K562 (cell line): ENCODE data around the gene YBEY. TPM values are rescaled to one million over a fixed set of nuclear protein-coding genes. Genes with fewer than 3 reads are reported as not detected.

Experiments used
- ATAC-seq: fragments of 200-7000 bp; cut with Tn5 transposase; 3 replicates; pipeline ENCODE4 v1.9.1; 2020; ENCODE audit warnings: moderate library complexity
- BruUV-seq: library from RNA; stranded (reverse); fragments of 400-500 nt; replicated peaks from 2 replicates; lab custom pipeline; 2021; lab: Mats Ljungman, UMichigan
- CTCF ChIA-PET: fragments of 300-600 bp; formaldehyde crosslinking; extraction: SDS; loops from one replicate; lab custom pipeline; 2021; ENCODE audit warnings: low intra/inter-chr PET ratio; lab: Yijun Ruan, JAX
- POLR2A ChIA-PET: fragments of 300-600, 350-650 bp; sonication (Branson Sonifier 250); formaldehyde crosslinking; extraction: SDS; loops from one replicate; lab custom pipeline; 2021; ENCODE audit warnings: antibody characterized with exemption, inconsistent platforms; lab: Yijun Ruan, JAX
- DNase-seq, 4 experiments: peaks; one replicate each; pipeline versions ENCODE4 v3.0.0 to v3.0.0-alpha.2; 2011 to 2018; ENCODE audit warnings: low spot score in 3 of 4, mixed read lengths in 3 of 4; ENCODE audit errors: extremely low read depth in 1 of 4
- FAIRE-seq: peaks from 2 replicates; lab custom pipeline; 2011; peaks lifted over from hg19 to GRCh38; lab: Jason Lieb, UNC
- H2AFZ ChIP-seq: 2 replicates; pipeline ENCODE4 v1.6.0; 2011; ENCODE audit warnings: low read depth, low read length, control low read depth, inconsistent platforms
- H3K27ac ChIP-seq: fragments of 200-600 bp; 3 replicates; pipeline ENCODE4 v1.8.0; 2011; ENCODE audit warnings: low read depth, mild to moderate bottlenecking, control low read depth, inconsistent platforms, low read length, moderate library complexity, mixed read lengths; ENCODE audit errors: extremely low read depth
- H3K27me3 ChIP-seq, 2 experiments: fragments of 300-600 bp in 1 of 2; 2 replicates in 1 of 2; 3 replicates in 1 of 2; pipeline versions ENCODE4 v1.6.0 to v1.8.0; 2011; ENCODE audit warnings: inconsistent platforms in 2 of 2, low read length in 2 of 2, mild to moderate bottlenecking in 1 of 2, mixed read lengths in 1 of 2, moderate library complexity in 1 of 2; ENCODE audit not compliant: control insufficient read depth in 2 of 2, insufficient read depth in 2 of 2
- H3K36me3 ChIP-seq: fragments of 300-600 bp; 3 replicates; pipeline ENCODE4 v1.8.0; 2011; ENCODE audit warnings: mild to moderate bottlenecking, low read length, inconsistent platforms; ENCODE audit not compliant: control insufficient read depth, insufficient read depth
- H3K4me1 ChIP-seq, 2 experiments: fragments of 200-600 bp in 1 of 2; replicated peaks in 1 of 2; 2 replicates in 1 of 2; 3 replicates in 1 of 2; pipeline versions ENCODE4 v1.5.1 to v1.8.0; 2011; ENCODE audit warnings: inconsistent platforms in 2 of 2, low read length in 2 of 2, mild to moderate bottlenecking in 1 of 2, mixed read lengths in 1 of 2, moderate library complexity in 1 of 2; ENCODE audit not compliant: control insufficient read depth in 2 of 2, insufficient read depth in 2 of 2
- H3K4me2 ChIP-seq: 2 replicates; pipeline ENCODE4 v1.6.1; 2011; ENCODE audit warnings: low read length, control low read depth, inconsistent platforms, mixed read lengths; ENCODE audit not compliant: insufficient read depth
- H3K4me3 ChIP-seq: fragments of 200-600 bp; sonication (generic), shearing (Covaris generic); 2 replicates; pipeline ENCODE4 v1.5.1; 2016; ENCODE audit warnings: control low read depth, inconsistent platforms
- H3K79me2 ChIP-seq: fragments of 200-600 bp; 3 replicates; pipeline ENCODE4 v1.8.0; 2011; ENCODE audit warnings: low read length, inconsistent platforms; ENCODE audit not compliant: control insufficient read depth, insufficient read depth
- H3K9ac ChIP-seq, 2 experiments: 2 replicates each; pipeline versions ENCODE4 v1.6.0 to v1.6.1; 2011; ENCODE audit warnings: low read depth in 2 of 2, low read length in 2 of 2, control low read depth in 1 of 2, inconsistent platforms in 1 of 2, mild to moderate bottlenecking in 1 of 2, mixed read lengths in 1 of 2; ENCODE audit not compliant: insufficient read depth in 1 of 2
- H3K9me1 ChIP-seq: one replicate; pipeline ENCODE4 v1.6.0; 2011; ENCODE audit warnings: inconsistent platforms, mild to moderate bottlenecking, low read length, moderate library complexity; ENCODE audit not compliant: control insufficient read depth, insufficient read depth
- H3K9me3 ChIP-seq: replicated peaks from 2 replicates; pipeline ENCODE4 v1.5.1; 2011; ENCODE audit warnings: low read depth, low read length, inconsistent platforms; ENCODE audit not compliant: control insufficient read depth, insufficient read depth
- H4K20me1 ChIP-seq: replicated peaks from 2 replicates; pipeline ENCODE4 v1.6.1; 2011; ENCODE audit warnings: low read length, inconsistent platforms, mixed read lengths; ENCODE audit not compliant: control insufficient read depth, insufficient read depth
- ARHGAP35 ChIP-seq: fragments of 450-650 bp; IDR thresholded peaks from 2 replicates; pipeline ENCODE4 v1.6.1; 2018; ENCODE audit not compliant: partially characterized antibody
- ARNT ChIP-seq, 2 experiments: fragments of 450-650 bp; IDR thresholded peaks; 2 replicates each; pipeline ENCODE4 v1.6.1; 2016; ENCODE audit warnings: mild to moderate bottlenecking in 1 of 2
- BHLHE40 ChIP-seq: IDR thresholded peaks from 2 replicates; pipeline ENCODE4 v1.6.1; 2011; ENCODE audit warnings: low read length, improper control_type of control experiment
- FOXP1 ChIP-seq: sonication (generic); formaldehyde crosslinking; IDR thresholded peaks from 2 replicates; pipeline ENCODE4 v1.8.0; 2022; ENCODE audit warnings: mild to moderate bottlenecking, missing genetic modification reagents
- MYC ChIP-seq, 2 experiments: fragments of 250-450 bp in 1 of 2; sonication (Bioruptor Pico) in 1 of 2; IDR thresholded peaks; 2 replicates each; pipeline versions ENCODE4 v1.5.1 to v1.6.1; 2012 to 2021; ENCODE audit warnings: low read depth in 2 of 2, borderline replicate concordance in 1 of 2, improper control_type of control experiment in 1 of 2, low read length in 1 of 2, mild to moderate bottlenecking in 1 of 2, moderate library complexity in 1 of 2
- NEUROD1 ChIP-seq: fragments of 150-350 bp; IDR thresholded peaks from 2 replicates; pipeline ENCODE4 v1.6.1; 2014; ENCODE audit warnings: borderline replicate concordance, low read length, low read depth; ENCODE audit not compliant: partially characterized antibody
- NRF1 ChIP-seq, 2 experiments: fragments of 450-650 bp; IDR thresholded peaks in 1 of 2; conservative IDR thresholded peaks in 1 of 2; 2 replicates each; pipeline ENCODE4 v1.6.1; 2014; ENCODE audit warnings: mild to moderate bottlenecking in 2 of 2
- SP2 ChIP-seq: IDR thresholded peaks from 2 replicates; pipeline ENCODE4 v1.6.1; 2011; ENCODE audit warnings: mild to moderate bottlenecking, low read depth, low read length, moderate library complexity; ENCODE audit not compliant: poor library complexity, severe bottlenecking; ENCODE audit errors: extremely low read depth
- STAT6 ChIP-seq: sonication (generic); formaldehyde crosslinking; IDR thresholded peaks from 2 replicates; pipeline ENCODE4 v1.8.1; 2023; ENCODE audit warnings: mild to moderate bottlenecking, missing genetic modification reagents
- TAF9B ChIP-seq: fragments of 450-650 bp; IDR thresholded peaks from 2 replicates; pipeline ENCODE4 v1.6.1; 2018; ENCODE audit warnings: mild to moderate bottlenecking; ENCODE audit not compliant: partially characterized antibody
- TFAP4 ChIP-seq: sonication (generic); formaldehyde crosslinking; IDR thresholded peaks from 2 replicates; pipeline ENCODE4 v1.8.0; 2022; ENCODE audit warnings: missing genetic modification reagents, mild to moderate bottlenecking, moderate library complexity, borderline replicate concordance
- YY1 ChIP-seq, 3 experiments: IDR thresholded peaks; 2 replicates each; pipeline ENCODE4 v1.6.1; 2011; ENCODE audit warnings: low read length in 2 of 3, mild to moderate bottlenecking in 2 of 3, moderate library complexity in 2 of 3, borderline replicate concordance in 1 of 3, control low read depth in 1 of 3, low read depth in 1 of 3; ENCODE audit not compliant: insufficient read depth in 3 of 3, insufficient replicate concordance in 2 of 3, control insufficient read depth in 1 of 3, insufficient read length in 1 of 3; ENCODE audit errors: extremely low read depth in 1 of 3
- WGBS: fragments of 100-300 bp; shearing (Covaris generic); methylation state at CpG from one replicate; pipeline ENCODE4 v1.1.6; 2016; ENCODE audit warnings: low coverage, mixed read lengths; ENCODE audit not compliant: insufficient coverage; ENCODE audit errors: missing lambda C conversion rate; 5-methylcytosine and 5-hydroxymethylcytosine counted together
- in situ Hi-C: fragments of 300-500 bp; cut with MboI; formaldehyde crosslinking; loops from 4 replicates; pipeline ENCODE4 v1.15.0; 2018; ENCODE audit warnings: inconsistent platforms, mixed read lengths
- intact Hi-C: fragments of 100-400 bp; cut with micrococcal nuclease; formaldehyde crosslinking; loops from 2 replicates; pipeline ENCODE4 v1.14.2; 2022
- polyA plus RNA-seq, 8 experiments: library from polyadenylated mRNA; depleted of rRNA in 4 of 8; stranded (reverse) in 5 of 8; unstranded in 3 of 8; fragments of >200 nt; fragmentation: Nextera tagmentation in 2 of 8; fragmentation: Illumina TruSeq in 1 of 8; extraction: Ambion mirVana in 2 of 8; extraction: Trizol in 1 of 8; gene quantifications; 2 replicates each; pipeline versions ENCODE4 v1.2.1 to v1.2.3, GENCODE V29; 2011 to 2014; ENCODE audit warnings: inconsistent platforms in 1 of 8, missing spikeins in 1 of 8
- total RNA-seq, 7 experiments: library from RNA; depleted of rRNA in 6 of 7; stranded (reverse); fragments of >200 nt in 6 of 7; fragmentation: Illumina TruSeq in 2 of 7; extraction: Trizol in 2 of 7; gene quantifications; 2 replicates each; pipeline versions ENCODE4 v1.2.1 to v1.2.3, GENCODE V29; 2011 to 2021; ENCODE audit warnings: low replicate concordance in 1 of 7
- TF ChIP-seq, protein P1 (sequence below): sonication (generic); IDR thresholded peaks from 2 replicates; pipeline ENCODE4 v1.6.1; 2016

The YBEY gene
- total and polyA plus RNA-seq, 9 of the 15 experiments (the other 6 are each of a cell fraction or from before 2014, with no cell fraction given): 6.4 to 28.0 (median 12.4) TPM

DNA sequence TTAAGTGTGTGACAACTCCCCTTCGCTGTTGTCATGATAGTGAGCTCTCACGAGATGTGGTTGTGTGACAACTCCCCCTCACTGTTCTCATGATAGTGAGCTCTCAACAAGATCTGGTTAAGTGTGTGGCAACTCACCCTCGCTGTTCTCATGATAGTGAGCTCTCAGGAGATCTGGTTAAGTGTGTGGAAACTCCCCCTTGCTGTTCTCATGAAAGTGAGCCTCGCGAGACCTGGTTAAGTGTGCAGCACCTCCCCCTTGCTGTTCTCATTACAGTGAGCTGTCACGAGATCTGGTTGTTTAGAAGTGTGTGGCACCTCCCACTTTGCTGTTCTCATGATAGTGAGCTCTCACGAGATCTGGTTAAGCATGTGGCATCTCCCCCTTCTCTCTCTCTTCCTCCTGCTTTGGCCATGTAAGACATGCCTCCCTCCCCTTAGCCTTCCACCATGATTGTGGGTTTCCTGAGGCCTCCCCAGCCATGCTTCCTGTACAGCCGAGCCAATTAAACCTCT lies 32.5 kb upstream of the YBEY start:
- H3K4me2 ChIP-seq: peak overlapping the region; percentile 27; the same call in 1 of the 2 replicates
- no peaks in the 10 kb centered on the region for H3K27me3 ChIP-seq
- 53% methylated on average over 8 of the region's 8 CpGs for WGBS
- intact Hi-C loops: no loop called here
- ChIA-PET CTCF (no interaction called here), POLR2A (interaction anchor here (0.6 to 3.0 kb wide), 13 partner anchors 10 to 1379 kb away, joined by 3 to 13 read pairs (median 5); no protein-coding TSS in a partner anchor)
- H3K9ac ChIP-seq: no peak overlapping the region
- H3K36me3 ChIP-seq: peaks cover 96% of the 10 kb centered on the region
- H3K9me3 ChIP-seq: no peaks in the 10 kb centered on the region
- peak overlapping the region; percentile 1; the same call in 1 of the 2 replicates for H2AFZ ChIP-seq
- in situ Hi-C loops: no loop called here
- no peaks in the 10 kb centered on the region; the same call in 2 of the 3 replicates for H3K79me2 ChIP-seq
- BruUV-seq: no TSS peak
- no peaks in the 10 kb centered on the region for H3K9me1 ChIP-seq
- FAIRE-seq (peak; percentile 95), DNase-seq (peak; percentile 40 to 76 (median 54)), ATAC-seq (peak; percentile 95)
- peaks cover 5 to 11% of the 10 kb centered on the region in 2 experiments; a peak in 3 of 5 replicates for H3K4me1 ChIP-seq
- H4K20me1 ChIP-seq: no peaks in the 10 kb centered on the region
- no peak overlapping the region for H3K4me3 ChIP-seq
- H3K27ac ChIP-seq: peak overlapping the region; percentile 64; the same call in 2 of the 3 replicates
- TF ChIP-seq ARNT (IDR thresholded peaks at IDR 0.05) (0 out of 4 replicates have a peak, but pooled peaks of 1 of the 2 experiments have one; percentile 21), FOXP1 (CRISPR knock-in tag) (peak; percentile 48; the same call in 1 of the 2 replicates), YY1 (IDR thresholded peaks at IDR 0.05; ENCODE audit: borderline replicate concordance in 1 of 3, control insufficient read depth in 1 of 3, extremely low read depth in 1 of 3, insufficient read depth in 3 of 3, insufficient read length in 1 of 3, insufficient replicate concordance in 2 of 3, low read depth in 1 of 3, low read length in 2 of 3) (peak in 1 of 3 experiments; percentile 48), BHLHE40 (peak; percentile 85), TAF9B (no peak), NEUROD1 (peak; percentile 38), TFAP4 (peak; percentile 43; the same call in 1 of the 2 replicates), MYC (IDR thresholded peaks at IDR 0.05; ENCODE audit: low read depth, low read length) (peak; percentile 73; the same call in 1 of the 2 replicates), MYC (CRISPR knock-in tag; IDR thresholded peaks at IDR 0.05; ENCODE audit: borderline replicate concordance, low read depth) (no peak), NRF1 (conservative IDR thresholded peaks at IDR 0.05 in 1 of 2, IDR thresholded peaks at IDR 0.05 in 1 of 2) (peak; percentile 50 to 54), STAT6 (0 out of 2 replicates have a peak, but pooled peaks have one; percentile 17), SP2 (no peak), ARHGAP35 (peak; percentile 72)
- TF ChIP-seq, protein P1, sequence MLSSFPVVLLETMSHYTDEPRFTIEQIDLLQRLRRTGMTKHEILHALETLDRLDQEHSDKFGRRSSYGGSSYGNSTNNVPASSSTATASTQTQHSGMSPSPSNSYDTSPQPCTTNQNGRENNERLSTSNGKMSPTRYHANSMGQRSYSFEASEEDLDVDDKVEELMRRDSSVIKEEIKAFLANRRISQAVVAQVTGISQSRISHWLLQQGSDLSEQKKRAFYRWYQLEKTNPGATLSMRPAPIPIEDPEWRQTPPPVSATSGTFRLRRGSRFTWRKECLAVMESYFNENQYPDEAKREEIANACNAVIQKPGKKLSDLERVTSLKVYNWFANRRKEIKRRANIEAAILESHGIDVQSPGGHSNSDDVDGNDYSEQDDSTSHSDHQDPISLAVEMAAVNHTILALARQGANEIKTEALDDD: peak; percentile 74
